Activated naive CD4-positive, alpha-beta T cell (primary cell): ENCODE results near the gene VCX.
"Not testable (repeated sequence)": the region's sequence is repeated elsewhere in the genome, so short reads cannot be mapped to it uniquely, and the experiment has no call there.

Experiments used
- DNase-seq, 4 experiments: peaks; one replicate each; lab custom pipeline; 2025; lab: John Stamatoyannopoulos, UW

Gene VCX

GRCh38 chrX:7842871-7843270 lies at the start of gene VCX:
VCX (plus strand) TSS chrX:7843171; CDS start chrX:7843204, 33 bp downstream.
- not testable (repeated sequence) for DNase-seq

- no peak for DNase-seq
Measured at GRCh38 chrX:7798327-7798726, 44.6 kb upstream of the VCX start.

GRCh38 chrX:7801711-7802110 lies 41.3 kb upstream of the VCX start:
- no peak for DNase-seq

- DNase-seq, result no peak
Measured at GRCh38 chrX:7815166-7815805, 27.7 kb upstream of the VCX start.

- DNase-seq, result no peak
Measured at GRCh38 chrX:7828594-7828993, 14.4 kb upstream of the VCX start.

- DNase-seq, result no peak
Measured at GRCh38 chrX:7841084-7841805, 1.7 kb upstream of the VCX start.

- no peak for DNase-seq
Measured at GRCh38 chrX:7852166-7852565, 9.2 kb downstream of the VCX start.

GRCh38 chrX:7872042-7872441 lies 29.1 kb downstream of the VCX start:
- DNase-seq, result no peak

- no peak for DNase-seq
Measured at GRCh38 chrX:7876957-7877356, 34.0 kb downstream of the VCX start.

GRCh38 chrX:7889135-7889534 lies 46.2 kb downstream of the VCX start:
- DNase-seq, result no peak

GRCh38 chrX:7889680-7890079 lies 46.7 kb downstream of the VCX start:
- DNase-seq, result no peak

- DNase-seq, result no peak
Measured at GRCh38 chrX:7891928-7892327, 49.0 kb downstream of the VCX start.
